GM18499 (cell line): Measurements from ENCODE around the gene TMEM121B.

Experiments used
- ATAC-seq: cut with Tn5 transposase; IDR thresholded peaks from one replicate; pipeline ENCODE4 v1.9.1; 2021; ENCODE audit warnings: moderate number of reproducible peaks; ENCODE audit not compliant: insufficient read depth, unreplicated experiment

The TMEM121B gene

DNA sequence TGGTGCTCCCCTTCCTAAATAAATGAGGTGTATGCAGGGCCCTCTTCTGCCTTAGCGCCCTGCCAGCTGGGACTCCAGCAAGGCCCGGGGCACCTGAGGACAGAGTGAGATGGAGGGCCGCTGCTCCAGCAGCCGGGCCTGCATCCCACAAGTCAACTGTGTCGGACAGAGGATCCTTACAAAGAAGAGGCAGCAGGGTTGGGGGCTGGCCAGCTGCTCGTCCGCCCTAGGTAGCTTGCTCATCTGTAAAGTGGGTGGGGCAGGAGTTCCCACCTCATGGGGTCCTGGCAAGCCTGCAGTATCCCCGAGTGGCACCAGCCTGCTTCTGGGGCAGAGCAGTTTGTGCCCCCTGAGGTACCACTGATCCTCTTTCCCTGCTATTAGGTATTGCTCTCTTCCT, 7.6 kb downstream of the TMEM121B start:
- no peak for ATAC-seq

GRCh38 chr22:17112491-17113042, 8.6 kb downstream of the TMEM121B start:
- ATAC-seq = no peak

- ATAC-seq = no peak
These were observed 10.2 kb downstream of the TMEM121B start for GRCh38 chr22:17110791-17111550.

- no peak for ATAC-seq
These were observed 11.2 kb downstream of the TMEM121B start for GRCh38 chr22:17109976-17110375.

DNA sequence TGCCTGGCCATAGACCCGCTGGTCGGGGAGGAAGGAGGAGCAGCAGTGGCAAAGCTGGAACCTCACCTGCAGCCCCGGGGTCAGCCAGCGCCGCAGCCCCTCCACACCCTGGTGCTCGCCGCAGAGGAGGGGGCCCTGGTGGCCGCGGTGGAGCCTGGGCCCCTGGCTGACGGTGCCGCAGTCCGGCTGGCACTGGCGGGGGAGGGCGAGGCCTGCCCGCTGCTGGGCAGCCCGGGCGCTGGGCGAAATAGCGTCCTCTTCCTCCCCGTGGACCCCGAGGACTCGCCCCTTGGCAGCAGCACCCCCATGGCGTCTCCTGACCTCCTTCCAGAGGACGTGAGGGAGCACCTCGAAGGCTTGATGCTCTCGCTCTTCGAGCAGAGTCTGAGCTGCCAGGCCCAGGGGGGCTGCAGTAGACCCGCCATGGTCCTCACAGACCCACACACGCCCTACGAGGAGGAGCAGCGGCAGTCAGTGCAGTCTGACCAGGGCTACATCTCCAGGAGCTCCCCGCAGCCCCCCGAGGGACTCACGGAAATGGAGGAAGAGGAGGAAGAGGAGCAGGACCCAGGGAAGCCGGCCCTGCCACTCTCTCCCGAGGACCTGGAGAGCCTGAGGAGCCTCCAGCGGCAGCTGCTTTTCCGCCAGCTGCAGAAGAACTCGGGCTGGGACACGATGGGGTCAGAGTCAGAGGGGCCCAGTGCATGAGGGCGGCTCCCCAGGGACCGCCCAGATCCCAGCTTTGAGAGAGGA, 11.9 kb downstream of the TMEM121B start:
- ATAC-seq = no peak

DNA sequence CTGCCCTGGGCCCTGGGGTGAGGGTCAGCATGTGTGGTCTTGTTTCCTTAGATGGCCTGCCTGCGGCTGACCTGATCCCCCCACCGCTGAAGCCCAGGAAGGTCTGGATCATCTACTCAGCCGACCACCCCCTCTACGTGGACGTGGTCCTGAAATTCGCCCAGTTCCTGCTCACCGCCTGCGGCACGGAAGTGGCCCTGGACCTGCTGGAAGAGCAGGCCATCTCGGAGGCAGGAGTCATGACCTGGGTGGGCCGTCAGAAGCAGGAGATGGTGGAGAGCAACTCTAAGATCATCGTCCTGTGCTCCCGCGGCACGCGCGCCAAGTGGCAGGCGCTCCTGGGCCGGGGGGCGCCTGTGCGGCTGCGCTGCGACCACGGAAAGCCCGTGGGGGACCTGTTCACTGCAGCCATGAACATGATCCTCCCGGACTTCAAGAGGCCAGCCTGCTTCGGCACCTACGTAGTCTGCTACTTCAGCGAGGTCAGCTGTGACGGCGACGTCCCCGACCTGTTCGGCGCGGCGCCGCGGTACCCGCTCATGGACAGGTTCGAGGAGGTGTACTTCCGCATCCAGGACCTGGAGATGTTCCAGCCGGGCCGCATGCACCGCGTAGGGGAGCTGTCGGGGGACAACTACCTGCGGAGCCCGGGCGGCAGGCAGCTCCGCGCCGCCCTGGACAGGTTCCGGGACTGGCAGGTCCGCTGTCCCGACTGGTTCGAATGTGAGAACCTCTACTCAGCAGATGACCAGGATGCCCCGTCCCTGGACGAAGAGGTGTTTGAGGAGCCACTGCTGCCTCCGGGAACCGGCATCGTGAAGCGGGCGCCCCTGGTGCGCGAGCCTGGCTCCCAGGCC, 12.7 kb downstream of the TMEM121B start:
- no peak for ATAC-seq

DNA sequence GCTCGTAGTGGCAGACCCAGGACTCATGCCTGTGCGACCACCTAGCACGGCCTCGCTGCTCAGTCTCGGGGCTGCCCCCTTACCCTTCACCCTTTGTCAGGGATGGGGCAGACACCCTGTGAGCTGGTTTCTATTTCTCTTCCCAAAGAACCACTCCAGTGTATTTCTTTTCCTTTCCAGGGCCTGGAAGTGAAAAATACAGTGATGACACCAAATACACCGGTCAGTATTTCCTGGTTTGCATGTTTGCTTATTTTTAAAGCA, 13.7 kb downstream of the TMEM121B start:
- ATAC-seq = no peak

- ATAC-seq = no peak
These were observed 14.2 kb downstream of the TMEM121B start for GRCh38 chr22:17106785-17107546.

DNA sequence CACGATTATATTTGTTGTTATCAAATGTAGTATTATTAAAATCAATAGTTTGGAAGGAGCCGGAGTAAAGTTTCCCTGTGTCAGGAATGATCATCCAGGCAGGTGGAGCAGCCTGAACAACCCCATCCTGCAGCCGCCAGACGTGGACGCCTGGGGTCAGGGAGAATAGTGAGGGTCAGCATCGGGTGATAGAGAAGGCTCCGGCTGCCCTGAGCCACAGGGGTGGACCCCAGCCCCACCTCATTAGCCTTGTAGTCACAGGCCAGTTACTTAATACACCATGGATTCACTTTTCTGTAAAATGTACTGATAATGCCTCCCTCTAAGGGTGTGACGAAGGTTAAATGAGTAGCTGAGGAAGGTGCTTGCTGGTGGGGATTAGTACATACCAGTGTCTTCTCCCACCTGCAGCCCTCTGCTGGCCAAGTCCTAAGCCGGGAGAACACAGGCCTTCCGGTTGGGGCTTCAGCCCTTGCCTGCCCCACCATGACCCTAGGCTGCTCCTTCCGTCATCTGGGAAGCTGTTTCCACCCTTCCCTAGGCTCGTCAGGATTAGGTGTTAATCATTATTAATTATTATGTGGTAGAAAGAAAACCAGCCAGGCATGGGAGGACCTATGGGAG, 14.9 kb downstream of the TMEM121B start:
- ATAC-seq = no peak

DNA sequence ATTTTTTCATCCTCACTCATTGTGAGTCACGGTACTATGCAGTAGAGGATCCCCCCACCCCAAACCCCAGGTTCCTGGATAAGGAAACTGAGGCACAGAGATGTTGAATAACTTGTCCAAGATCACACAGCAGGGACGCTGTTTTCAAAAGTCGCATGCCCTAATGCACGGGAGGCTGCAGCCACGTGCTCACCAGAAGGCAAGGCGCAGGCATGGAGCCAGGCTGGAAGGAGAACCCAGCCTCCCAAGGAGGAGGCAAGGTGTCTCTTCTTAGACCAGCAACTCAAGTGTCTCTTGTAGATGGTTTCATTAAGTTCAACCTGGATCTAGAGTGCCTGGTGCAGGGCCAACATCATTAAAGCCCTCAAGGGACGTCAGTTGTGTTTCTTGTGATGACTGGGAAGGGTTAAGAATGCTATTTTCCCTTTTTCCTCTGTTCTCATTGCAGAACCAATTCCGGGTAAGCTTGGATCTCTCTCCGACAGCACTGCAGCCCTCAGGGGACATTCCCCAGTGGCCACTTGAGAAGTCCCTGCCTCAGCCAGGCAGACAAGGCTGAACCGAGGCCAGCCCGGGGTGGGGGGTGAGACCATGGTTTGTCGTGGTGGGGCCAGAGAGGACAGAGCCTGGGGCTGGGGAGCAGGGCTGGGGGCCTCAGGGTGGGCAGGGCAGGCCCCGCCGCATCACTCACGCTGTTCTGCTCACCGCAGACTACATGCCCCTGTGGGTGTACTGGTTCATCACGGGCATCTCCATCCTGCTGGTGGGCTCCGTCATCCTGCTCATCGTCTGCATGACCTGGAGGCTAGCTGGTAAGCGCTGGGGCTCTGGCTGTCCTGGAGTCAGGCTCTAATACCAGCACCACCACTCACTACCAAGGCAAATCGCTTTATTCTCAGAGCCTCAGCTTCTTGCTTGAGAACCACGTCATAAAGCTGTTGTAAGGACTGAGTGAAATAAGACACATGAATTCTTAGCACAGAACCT, 15.7 kb downstream of the TMEM121B start:
- no peak for ATAC-seq

DNA sequence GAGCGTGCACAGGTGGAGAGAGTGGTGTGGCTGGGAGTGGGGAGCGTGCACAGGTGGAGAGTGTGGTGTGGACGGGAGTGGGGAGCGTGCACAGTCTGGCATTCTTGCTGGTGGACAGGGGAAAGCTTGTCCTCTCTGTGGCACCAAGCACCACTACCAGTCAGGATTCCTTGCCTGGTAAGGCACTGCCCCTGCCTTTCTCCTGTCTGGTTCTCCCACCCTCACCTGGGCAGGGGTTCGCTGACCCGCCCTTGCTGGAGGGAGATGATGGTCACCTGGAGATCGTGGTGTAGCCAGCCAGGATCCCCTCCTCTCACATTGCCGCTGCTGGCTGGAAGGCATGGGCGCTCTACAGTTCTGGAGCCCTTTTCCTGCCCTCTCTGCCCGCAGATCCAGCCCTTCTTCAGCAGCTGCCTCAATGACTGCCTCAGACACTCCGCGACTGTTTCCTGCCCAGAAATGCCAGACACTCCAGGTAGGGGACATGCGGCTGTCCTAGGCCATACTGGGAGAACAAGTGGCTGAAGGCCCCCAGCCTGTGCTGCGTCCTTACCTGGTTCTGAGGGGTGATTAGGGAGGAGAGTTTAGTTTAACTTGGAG, 16.7 kb downstream of the TMEM121B start:
- ATAC-seq = no peak

DNA sequence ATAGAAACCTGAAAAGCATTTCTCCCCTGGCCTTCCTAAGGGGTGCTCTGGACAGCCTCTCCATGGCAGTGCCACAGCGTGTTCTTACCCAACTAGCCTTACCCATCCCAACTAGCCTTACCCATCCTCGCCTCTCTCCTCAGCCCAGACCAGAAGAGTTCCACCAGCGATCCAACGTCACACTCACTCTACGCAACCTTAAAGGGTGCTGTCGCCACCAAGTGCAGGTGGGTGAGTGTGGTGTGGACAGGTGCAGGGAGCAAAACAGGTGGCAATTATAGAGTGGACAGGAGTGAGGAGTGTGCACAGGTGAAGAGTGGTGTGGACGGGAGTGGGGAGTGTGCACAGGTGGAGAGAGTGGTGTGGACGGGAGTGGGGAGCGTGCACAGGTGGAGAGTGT, 17.8 kb downstream of the TMEM121B start:
- ATAC-seq = no peak

GRCh38 chr22:17102297-17102667, 18.9 kb downstream of the TMEM121B start:
- ATAC-seq = no peak

- no peak for ATAC-seq
These were observed 19.5 kb downstream of the TMEM121B start for GRCh38 chr22:17101475-17102296.

GRCh38 chr22:17100621-17101020, 20.5 kb downstream of the TMEM121B start:
- no peak for ATAC-seq

- no peak for ATAC-seq
These were observed 22.8 kb downstream of the TMEM121B start for GRCh38 chr22:17098379-17098819.

- ATAC-seq = no peak
These were observed 23.5 kb downstream of the TMEM121B start for GRCh38 chr22:17097701-17098100.
